VCaP (cell line): ENCODE results near the gene AFAP1.

Source experiments
- H3K27ac ChIP-seq: fragments of 450-650 bp; 2 replicates; pipeline ENCODE4 v1.5.1; 2017
- CTCF ChIP-seq: fragments of 450-650 bp; conservative IDR thresholded peaks from 2 replicates; pipeline ENCODE4 v1.5.1; 2017; ENCODE audit warnings: mild to moderate bottlenecking, moderate library complexity

Gene AFAP1

GRCh38 chr4:7909463-7910262 is 30.0 kb downstream of the AFAP1 start:
- H3K27ac ChIP-seq, result no peak overlapping the region
- no peak for TF ChIP-seq CTCF

GRCh38 chr4:7908668-7909067 is 31.0 kb downstream of the AFAP1 start:
- no peak overlapping the region for H3K27ac ChIP-seq
- no peak for TF ChIP-seq CTCF

- no peak overlapping the region for H3K27ac ChIP-seq
- no peak for TF ChIP-seq CTCF
Observed at GRCh38 chr4:7907142-7907541, 32.5 kb downstream of the AFAP1 start.

- TF ChIP-seq CTCF, result no peak
- H3K27ac ChIP-seq, result no peak overlapping the region
Observed at GRCh38 chr4:7906171-7906701, 33.4 kb downstream of the AFAP1 start.

- H3K27ac ChIP-seq, result no peak overlapping the region
- TF ChIP-seq CTCF, result no peak
Observed at GRCh38 chr4:7904952-7905915, 34.4 kb downstream of the AFAP1 start.

- no peak overlapping the region for H3K27ac ChIP-seq
Observed at GRCh38 chr4:7903791-7904516, 35.7 kb downstream of the AFAP1 start.

More at GRCh38 chr4:7903791-7904516, 35.7 kb downstream of the AFAP1 start:
- no peak for TF ChIP-seq CTCF
